Ascending aorta (tissue), 2 donors: ENCODE measurements around the gene RRM2. TPM values are rescaled to one million over a fixed set of nuclear protein-coding genes. Genes with fewer than 3 reads are reported as not detected.
"Not testable (repeated sequence)": the region's sequence is repeated elsewhere in the genome, so short reads cannot be mapped to it uniquely, and the experiment has no call there.

Source experiments
- DNase-seq, 2 donors: peaks; one replicate each; pipeline ENCODE4 v3.0.0-alpha.2; 2019; ENCODE audit warnings: low spot score in 2 of 2
- H3K27ac ChIP-seq, 2 donors: fragments of 200-600 bp; sonication (generic); one replicate each; pipeline ENCODE4 v1.5.1; 2016 to 2017; ENCODE audit warnings: mild to moderate bottlenecking in 1 of 2
- H3K27me3 ChIP-seq: fragments of 200-600 bp; sonication (generic); one replicate; pipeline ENCODE4 v1.5.1; 2017
- H3K36me3 ChIP-seq, 2 donors: fragments of 200-600 bp; sonication (generic); one replicate each; pipeline ENCODE4 v1.5.1; 2016
- H3K4me1 ChIP-seq, 2 donors: fragments of 200-600 bp; sonication (generic); one replicate each; pipeline ENCODE4 v1.5.1; 2016 to 2017; ENCODE audit warnings: mild to moderate bottlenecking in 1 of 2
- H3K4me3 ChIP-seq, 2 donors: fragments of 200-600 bp; sonication (generic); one replicate each; pipeline ENCODE4 v1.5.1; 2016 to 2017; ENCODE audit warnings: mild to moderate bottlenecking in 1 of 2
- H3K9me3 ChIP-seq, 2 donors: fragments of 200-600 bp; sonication (generic); one replicate each; pipeline ENCODE4 v1.5.1; 2016
- intact Hi-C: fragments of 100-400 bp; cut with DNase I; formaldehyde crosslinking; loops from one replicate; pipeline ENCODE4 v1.15.1; 2023
- total RNA-seq: library from RNA; depleted of rRNA; stranded (reverse); fragments of >200 nt; gene quantifications from one replicate; pipeline ENCODE4 v1.1.0, GENCODE V29; 2016
- TF ChIP-seq, protein P1 (sequence below), 3 experiments: fragments of 200-600 bp in 2 of 3; fragments of 450-650 bp in 1 of 3; sonication (generic) in 2 of 3; IDR thresholded peaks; one replicate each; pipeline ENCODE4 v1.5.1; 2016 to 2019; ENCODE audit warnings: antibody characterized with exemption in 3 of 3, mild to moderate bottlenecking in 1 of 3, moderate library complexity in 1 of 3

The RRM2 gene
- total RNA-seq, 1 donor from 2014 or later, result not detected

DNA sequence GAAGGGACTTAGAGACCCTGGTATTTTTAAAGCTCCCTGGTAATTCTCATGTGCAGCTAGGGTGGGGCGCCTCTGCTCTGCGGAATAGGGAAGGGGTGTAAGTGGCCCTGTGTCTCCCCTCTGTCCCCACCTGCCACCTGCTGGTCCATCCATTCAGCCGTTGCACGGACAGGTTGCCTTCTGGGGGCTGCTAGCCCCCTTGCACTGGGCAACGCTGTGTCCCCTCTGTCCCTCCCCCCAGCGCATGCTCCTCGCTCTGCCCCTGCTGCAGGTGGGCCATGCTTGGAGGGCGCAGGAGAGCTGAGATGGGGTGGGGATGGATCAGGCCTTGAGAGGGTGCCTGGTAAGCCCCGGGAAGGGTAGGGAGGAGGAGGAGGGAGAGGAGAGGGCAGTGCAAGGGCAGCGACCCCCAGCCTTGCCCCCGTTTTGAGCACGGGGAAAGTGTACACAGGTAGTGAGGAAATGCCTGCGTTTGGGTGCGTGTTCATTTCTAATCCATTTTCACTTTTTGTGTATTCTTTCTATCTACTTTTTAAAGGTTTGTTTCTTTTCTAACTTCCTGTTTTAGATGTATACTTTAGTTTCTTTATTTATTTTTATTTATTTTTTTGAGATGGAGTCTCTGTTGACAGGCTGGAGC is 23.9 kb downstream of the RRM2 start:
- intact Hi-C loops, result no loop called here
- H3K9me3 ChIP-seq, result no peaks in the 10 kb centered on the region
- no peaks in the 10 kb centered on the region for H3K36me3 ChIP-seq
- H3K27me3 ChIP-seq, result no peaks in the 10 kb centered on the region
- no peak overlapping the region for H3K4me3 ChIP-seq
- H3K27ac ChIP-seq, result no peak overlapping the region
- TF ChIP-seq, protein P1, sequence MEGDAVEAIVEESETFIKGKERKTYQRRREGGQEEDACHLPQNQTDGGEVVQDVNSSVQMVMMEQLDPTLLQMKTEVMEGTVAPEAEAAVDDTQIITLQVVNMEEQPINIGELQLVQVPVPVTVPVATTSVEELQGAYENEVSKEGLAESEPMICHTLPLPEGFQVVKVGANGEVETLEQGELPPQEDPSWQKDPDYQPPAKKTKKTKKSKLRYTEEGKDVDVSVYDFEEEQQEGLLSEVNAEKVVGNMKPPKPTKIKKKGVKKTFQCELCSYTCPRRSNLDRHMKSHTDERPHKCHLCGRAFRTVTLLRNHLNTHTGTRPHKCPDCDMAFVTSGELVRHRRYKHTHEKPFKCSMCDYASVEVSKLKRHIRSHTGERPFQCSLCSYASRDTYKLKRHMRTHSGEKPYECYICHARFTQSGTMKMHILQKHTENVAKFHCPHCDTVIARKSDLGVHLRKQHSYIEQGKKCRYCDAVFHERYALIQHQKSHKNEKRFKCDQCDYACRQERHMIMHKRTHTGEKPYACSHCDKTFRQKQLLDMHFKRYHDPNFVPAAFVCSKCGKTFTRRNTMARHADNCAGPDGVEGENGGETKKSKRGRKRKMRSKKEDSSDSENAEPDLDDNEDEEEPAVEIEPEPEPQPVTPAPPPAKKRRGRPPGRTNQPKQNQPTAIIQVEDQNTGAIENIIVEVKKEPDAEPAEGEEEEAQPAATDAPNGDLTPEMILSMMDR (IDR thresholded peaks at IDR 0.05), result no peak
- H3K4me1 ChIP-seq, result no peaks in the 10 kb centered on the region
- no peak for DNase-seq

DNA sequence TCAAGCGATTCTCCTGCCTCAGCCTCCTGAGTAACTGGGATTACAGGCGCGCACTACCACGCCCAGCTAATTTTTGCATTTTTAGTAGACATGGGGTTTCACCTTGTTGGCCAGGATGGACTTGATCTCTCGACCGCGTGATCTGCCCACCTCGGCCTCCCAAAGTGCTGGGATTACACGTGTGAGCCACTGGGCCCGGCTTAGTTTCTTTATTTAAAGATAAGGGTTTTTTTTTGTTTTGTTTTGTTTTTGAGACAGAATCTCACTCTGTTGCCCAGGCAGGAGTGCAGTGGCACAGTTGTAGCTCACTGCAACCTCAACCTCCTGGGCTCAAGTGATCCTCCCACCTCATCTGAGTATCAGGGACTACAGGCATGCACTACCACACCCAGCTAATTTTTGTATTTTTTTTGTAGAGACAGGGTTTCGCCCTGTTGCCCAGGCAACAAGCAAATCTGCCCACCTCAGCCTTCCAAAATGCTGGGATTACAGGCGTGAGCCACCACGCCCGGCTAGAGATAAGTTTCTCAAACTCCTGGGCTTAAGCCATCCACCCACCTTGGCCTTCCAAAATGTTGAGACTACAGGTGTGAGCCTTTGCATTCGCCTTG is 24.6 kb downstream of the RRM2 start:
- H3K9me3 ChIP-seq, H3K4me1 ChIP-seq, H3K36me3 ChIP-seq, H3K27me3 ChIP-seq, intact Hi-C loops, H3K27ac ChIP-seq, DNase-seq, H3K4me3 ChIP-seq: not testable (repeated sequence)

DNA sequence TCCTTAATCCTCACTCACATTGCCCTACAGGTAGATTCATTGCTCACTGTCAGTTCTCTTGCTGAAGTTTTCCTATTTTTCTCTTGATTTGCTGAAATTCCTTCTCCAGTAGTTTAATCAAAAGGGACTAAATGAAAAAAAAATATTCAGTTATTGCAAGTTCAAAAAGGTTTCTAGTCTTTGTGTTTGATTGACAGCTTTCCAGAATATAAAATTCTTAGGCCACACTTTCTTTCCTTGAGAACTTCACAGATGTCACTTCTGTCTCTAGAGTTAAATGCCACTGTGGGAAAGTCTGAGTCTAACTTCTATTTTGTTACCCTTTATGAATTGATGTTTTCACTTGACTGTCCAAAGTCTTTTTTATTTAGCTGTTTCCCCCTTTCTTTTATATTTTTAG is 25.7 kb downstream of the RRM2 start:
- Histone ChIP-seq H3K27ac (no peak overlapping the region), H3K4me1 (no peaks in the 10 kb centered on the region), H3K27me3 (no peaks in the 10 kb centered on the region), H3K4me3 (no peak overlapping the region), H3K9me3 (no peaks in the 10 kb centered on the region), H3K36me3 (no peaks in the 10 kb centered on the region)
- intact Hi-C loops, result no loop called here
- no peak for DNase-seq
- TF ChIP-seq, protein P1 (IDR thresholded peaks at IDR 0.05), result no peak

DNA sequence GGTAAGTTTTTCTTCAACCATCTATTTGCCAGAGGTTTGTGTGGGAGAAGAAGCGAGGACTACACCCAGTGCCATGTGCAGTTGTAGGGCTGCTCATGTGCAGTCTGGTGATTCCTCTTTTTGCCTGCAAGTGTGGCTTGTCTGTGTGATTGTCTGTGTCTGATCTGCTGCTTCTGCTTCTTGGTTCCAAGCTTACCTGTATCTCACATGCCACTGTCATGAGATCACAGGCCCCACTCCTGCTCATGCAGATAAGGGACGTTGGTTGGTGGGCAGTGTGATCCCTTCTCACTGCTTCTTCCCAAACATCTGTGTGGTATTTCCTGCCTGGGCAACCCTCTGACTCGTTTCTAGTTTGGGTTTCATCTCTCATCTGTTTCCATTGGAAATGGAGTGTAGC is 27.1 kb downstream of the RRM2 start:
- Histone ChIP-seq H3K36me3 (no peaks in the 10 kb centered on the region), H3K9me3 (no peaks in the 10 kb centered on the region), H3K27ac (no peak overlapping the region), H3K27me3 (no peaks in the 10 kb centered on the region), H3K4me1 (no peaks in the 10 kb centered on the region), H3K4me3 (no peak overlapping the region)
- DNase-seq, result no peak
- TF ChIP-seq, protein P1 (IDR thresholded peaks at IDR 0.05), result no peak
- intact Hi-C loops, result no loop called here

DNA sequence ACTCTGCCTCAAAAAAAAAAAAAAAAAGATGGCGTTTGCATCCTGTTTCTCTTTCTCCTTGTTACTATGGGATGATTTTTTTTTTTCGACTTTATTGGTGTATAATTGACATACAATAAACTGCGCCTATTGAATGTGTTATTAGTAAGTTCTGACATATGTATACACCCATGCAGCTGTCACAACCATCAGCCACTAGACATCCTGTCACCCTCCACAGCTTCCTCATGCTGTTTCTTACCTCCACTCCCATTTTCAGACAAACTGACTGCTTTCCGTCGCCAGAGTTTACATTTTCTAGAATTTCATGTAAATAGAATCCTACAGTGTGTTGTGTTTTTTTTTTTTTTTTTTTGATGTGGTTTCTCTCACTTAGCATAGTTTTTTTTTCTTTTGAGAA is 27.9 kb downstream of the RRM2 start:
- no peaks in the 10 kb centered on the region for H3K4me1 ChIP-seq
- no peak for DNase-seq
- TF ChIP-seq, protein P1 (IDR thresholded peaks at IDR 0.05), result no peak

DNA sequence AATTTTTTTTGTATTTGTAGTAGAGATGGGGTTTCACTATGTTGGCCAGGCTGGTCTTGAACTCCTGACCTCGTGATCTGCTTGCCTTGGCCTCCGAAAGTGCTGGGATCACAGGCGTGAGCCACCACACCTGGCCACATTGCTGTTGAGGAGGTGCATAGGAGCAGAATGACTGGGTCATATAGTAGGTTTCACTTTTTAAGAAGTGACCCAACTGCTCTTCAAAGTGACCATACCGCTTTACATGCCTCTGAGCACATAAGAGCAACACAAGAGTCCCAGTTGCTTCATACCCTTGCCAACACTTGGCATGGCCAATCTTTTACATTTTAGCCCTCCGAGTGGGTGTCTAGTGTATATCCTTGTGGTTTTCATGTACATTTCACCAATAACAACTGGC is 28.9 kb downstream of the RRM2 start:
- Histone ChIP-seq H3K36me3 (no peaks in the 10 kb centered on the region), H3K27me3 (no peaks in the 10 kb centered on the region), H3K27ac (no peak overlapping the region), H3K4me1 (no peaks in the 10 kb centered on the region), H3K4me3 (no peak overlapping the region), H3K9me3 (no peaks in the 10 kb centered on the region)
- no peak for DNase-seq
- intact Hi-C loops, result no loop called here
- TF ChIP-seq, protein P1 (IDR thresholded peaks at IDR 0.05), result no peak

More for the DNA sequence above, 27.9 kb downstream of the RRM2 start:
- H3K36me3 ChIP-seq, result no peaks in the 10 kb centered on the region
- H3K9me3 ChIP-seq, result no peaks in the 10 kb centered on the region
- intact Hi-C loops, result no loop called here
- H3K27me3 ChIP-seq, result no peaks in the 10 kb centered on the region
- no peak overlapping the region for H3K27ac ChIP-seq
- H3K4me3 ChIP-seq, result no peak overlapping the region
